HG02678 (cell line): ENCODE data around the gene GGPS1.
"Not testable (repeated sequence)": the region's sequence is repeated elsewhere in the genome, so short reads cannot be mapped to it uniquely, and the experiment has no call there.

ENCODE experiments used
- ATAC-seq: cut with Tn5 transposase; IDR thresholded peaks from one replicate; pipeline ENCODE4 v1.9.1; 2021; ENCODE audit warnings: mild to moderate bottlenecking, moderate library complexity; ENCODE audit not compliant: unreplicated experiment

GGPS1 gene

GRCh38 chr1:235328271-235329138, at the start of gene GGPS1:
Gene GGPS1, plus strand, starts transcription at chr1:235328570. Its CDS starts 6,695 bp downstream, at chr1:235335265.
- peak; percentile 69 for ATAC-seq

DNA sequence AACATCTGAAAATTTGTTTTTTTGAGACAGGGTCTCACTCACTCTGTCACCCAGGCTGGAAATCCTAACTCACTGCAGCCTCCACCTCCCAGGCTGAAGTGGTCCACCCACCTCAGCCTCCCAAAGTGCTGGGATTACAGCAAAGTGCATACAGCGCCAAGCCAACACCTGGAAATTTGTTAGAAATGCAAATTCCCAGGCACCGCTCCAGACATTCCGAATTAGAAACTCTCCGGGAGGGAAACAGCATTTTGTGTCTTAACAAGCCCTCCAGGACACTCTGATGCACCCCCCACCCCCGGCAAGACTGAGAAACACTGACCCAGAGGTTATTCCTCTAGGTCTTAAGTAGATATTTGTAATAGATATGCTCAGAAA, 49.5 kb upstream of the GGPS1 start:
- ATAC-seq = no peak

DNA sequence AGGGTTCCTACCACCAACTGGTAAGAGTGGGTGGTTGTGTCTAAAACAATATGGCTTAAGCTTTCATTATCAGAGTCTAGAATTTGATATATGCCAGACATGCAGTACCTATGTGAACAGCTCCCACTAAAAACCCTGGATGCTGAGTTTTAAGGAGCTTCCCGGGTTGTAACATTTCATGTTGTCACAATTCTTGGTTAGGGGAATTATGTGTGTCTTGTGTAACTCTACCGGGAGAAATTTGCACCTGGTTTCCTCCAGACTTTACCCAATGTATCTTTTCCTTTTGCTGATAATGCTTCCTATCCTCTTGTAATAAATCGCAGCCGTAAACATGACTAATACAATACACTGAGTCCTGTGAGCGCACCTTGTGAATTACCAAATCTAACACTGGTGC, 48.7 kb upstream of the GGPS1 start:
- no peak for ATAC-seq

GRCh38 chr1:235280467-235280866, 47.9 kb upstream of the GGPS1 start:
- no peak for ATAC-seq

DNA sequence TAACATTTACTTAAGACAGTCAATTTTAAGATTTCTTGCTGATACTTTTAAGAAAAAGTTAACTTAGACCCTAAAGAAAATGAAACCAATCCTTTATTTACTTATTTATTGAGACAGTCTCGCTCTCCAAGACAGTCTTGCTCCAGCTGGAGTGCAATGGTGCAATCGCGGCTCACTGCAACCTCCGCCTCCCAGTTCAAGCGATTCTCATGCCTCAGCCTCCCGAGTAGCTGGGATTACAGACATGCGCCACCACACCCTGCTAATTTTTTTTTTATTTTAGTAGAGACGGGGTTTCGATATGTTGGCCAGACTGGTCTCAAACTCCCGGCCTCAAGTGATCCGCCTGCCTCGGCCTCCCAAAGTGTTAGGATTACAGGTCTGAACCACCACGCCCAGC, 44.7 kb upstream of the GGPS1 start:
- ATAC-seq = not testable (repeated sequence)

DNA sequence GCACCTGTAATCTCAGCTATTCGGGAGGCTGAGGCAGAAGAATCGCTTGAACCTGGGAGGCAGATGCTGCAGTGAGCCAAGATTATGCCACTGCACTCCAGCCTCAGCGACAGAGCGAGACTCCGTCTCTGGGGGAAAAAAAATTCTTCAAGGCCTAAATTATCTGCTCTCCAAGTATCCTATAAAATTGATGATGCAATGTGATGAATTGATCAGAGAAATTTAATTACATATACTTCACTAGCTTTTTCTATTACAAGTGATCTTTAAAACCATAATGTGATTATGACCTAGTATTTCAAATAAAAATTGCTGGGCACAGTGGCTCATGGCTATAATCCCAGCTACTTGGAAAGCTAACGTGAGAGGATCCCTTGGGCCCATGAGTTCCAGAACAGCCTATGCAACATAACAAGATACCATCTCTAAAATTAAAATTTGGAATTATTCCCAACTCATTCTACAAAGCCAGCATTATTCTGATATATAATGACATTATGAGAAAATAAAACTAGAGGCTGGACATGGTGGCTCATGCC, 44.1 kb upstream of the GGPS1 start:
- no peak for ATAC-seq

- no peak for ATAC-seq
These were observed 41.7 kb upstream of the GGPS1 start for GRCh38 chr1:235286667-235287066.

GRCh38 chr1:235287208-235287882, 41.0 kb upstream of the GGPS1 start:
- ATAC-seq = no peak

- no peak for ATAC-seq
These were observed 38.3 kb upstream of the GGPS1 start for GRCh38 chr1:235289859-235290739.

GRCh38 chr1:235290740-235291502, 37.4 kb upstream of the GGPS1 start:
- no peak for ATAC-seq

DNA sequence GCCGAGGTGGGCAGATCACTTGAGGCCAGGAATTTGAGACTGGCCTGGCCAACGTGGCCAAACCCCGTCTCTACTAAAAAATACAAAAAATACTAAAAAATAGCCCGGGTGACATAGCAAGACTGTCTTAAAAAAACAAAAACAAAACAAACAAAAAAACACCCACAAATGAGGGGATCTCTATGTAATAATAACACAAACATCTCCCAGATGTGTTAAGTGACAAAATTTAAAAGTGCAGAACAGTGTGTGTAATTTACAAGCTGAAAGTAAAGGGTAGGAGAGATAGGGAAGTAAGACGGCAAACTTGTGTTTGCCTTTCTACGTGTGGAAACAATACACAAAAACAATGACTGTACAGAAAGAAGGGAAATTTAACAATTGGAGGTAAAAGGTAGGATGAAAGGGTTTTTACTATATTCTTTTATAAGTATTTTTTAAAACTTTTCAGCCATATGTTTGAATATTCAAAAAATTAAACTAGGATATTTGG, 36.7 kb upstream of the GGPS1 start:
- no peak for ATAC-seq

DNA sequence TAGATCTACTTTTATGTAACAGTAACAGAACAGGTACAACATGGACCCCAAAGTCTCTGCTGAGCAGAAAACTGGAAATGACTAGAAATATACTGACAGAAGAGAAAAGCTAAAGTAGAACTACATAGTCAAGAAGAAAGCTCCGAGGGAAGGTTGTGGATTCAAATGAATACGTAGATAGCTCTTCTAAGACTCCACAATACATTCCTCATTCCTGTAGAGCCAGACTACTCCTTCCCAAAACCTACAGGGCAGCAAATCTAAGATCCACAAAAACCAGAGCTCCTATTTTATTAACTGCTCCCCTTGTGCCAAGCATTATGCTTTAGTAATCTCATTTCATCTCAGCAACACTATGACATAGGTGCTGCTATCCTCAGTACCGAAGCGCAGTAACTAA, 35.6 kb upstream of the GGPS1 start:
- no peak for ATAC-seq

DNA sequence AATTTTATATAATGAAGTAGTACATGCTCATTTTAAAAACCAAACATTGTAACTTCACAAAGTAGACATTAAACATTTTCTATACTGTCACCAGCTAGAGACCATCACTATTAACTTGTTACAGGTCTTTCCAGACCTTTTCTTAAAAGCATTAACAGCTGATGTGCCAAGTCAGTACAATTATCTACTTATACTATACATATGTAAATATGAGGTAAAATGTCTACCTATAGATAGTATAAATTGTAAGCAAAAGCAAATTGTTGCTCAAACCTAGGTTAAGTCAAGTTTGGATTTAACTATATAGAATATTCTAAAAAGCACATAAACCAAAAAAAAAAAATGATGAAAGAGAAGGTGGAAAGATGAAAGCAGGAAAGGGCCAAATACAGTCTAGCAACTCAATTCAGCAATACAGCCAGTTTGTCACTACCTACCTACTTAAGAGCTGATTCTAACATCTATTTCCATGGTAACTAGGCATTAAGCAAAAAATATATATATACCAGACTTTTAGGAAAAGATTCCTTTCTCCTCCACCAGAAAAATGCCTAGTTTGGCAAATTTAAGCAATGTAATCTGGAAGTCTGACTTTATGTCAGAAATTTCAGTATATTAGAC, 34.9 kb upstream of the GGPS1 start:
- ATAC-seq = no peak

DNA sequence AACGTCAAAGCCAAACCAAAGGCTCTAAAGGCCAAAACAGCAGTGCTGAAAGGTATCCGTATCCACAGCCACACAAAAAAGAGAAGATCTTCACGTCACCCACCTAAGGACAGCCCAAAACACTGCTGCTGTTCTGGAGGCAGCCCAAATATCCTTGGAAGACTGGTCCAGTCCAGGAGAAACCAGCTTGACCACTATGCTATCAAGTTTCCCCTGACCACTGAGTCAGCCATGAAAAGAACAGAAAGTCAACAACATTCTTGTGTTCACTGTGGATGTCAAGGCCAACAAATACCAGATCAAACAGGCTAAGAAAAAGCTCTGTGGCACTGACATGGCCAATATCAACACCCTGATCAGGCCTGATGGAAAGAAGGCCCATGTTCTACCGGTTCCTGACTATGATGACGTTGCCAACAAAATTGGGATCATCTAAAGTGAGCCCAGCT, 32.4 kb upstream of the GGPS1 start:
- no peak for ATAC-seq

- no peak for ATAC-seq
These were observed 31.6 kb upstream of the GGPS1 start for GRCh38 chr1:235296729-235297128.

GRCh38 chr1:235297579-235297978, 30.8 kb upstream of the GGPS1 start:
- no peak for ATAC-seq

GRCh38 chr1:235298758-235299157, 29.6 kb upstream of the GGPS1 start:
- no peak for ATAC-seq

GRCh38 chr1:235299169-235299858, 29.1 kb upstream of the GGPS1 start:
- ATAC-seq = no peak

GRCh38 chr1:235302143-235302542, 26.2 kb upstream of the GGPS1 start:
- no peak for ATAC-seq
